Testis (tissue), 3 donors: Measurements from ENCODE around the gene ARHGEF10L. TPM values are rescaled to one million over a fixed set of nuclear protein-coding genes. Genes with fewer than 3 reads are reported as not detected.
"Not testable (repeated sequence)": the region's sequence is repeated elsewhere in the genome, so short reads cannot be mapped to it uniquely, and the experiment has no call there.

Experiments
- DNase-seq: peaks from one replicate; pipeline ENCODE4 v3.0.0-alpha.2; 2019
- H3K27ac ChIP-seq, 2 donors: fragments of 200-600 bp; sonication (generic); one replicate each; pipeline ENCODE4 v1.5.1; 2019
- H3K27me3 ChIP-seq: fragments of 200-600 bp; sonication (generic); one replicate; pipeline ENCODE4 v1.5.1; 2019
- H3K36me3 ChIP-seq: fragments of 200-600 bp; sonication (generic); one replicate; pipeline ENCODE4 v1.5.1; 2017; ENCODE audit warnings: low read depth; ENCODE audit errors: missing control alignments
- H3K4me1 ChIP-seq: fragments of 200-600 bp; sonication (generic); one replicate; pipeline ENCODE4 v1.5.1; 2019
- H3K4me3 ChIP-seq, 2 donors: fragments of 200-600 bp; sonication (generic); one replicate each; pipeline ENCODE4 v1.5.1; 2017 to 2019
- H3K9me3 ChIP-seq: fragments of 200-600 bp; sonication (generic); one replicate; pipeline ENCODE4 v1.5.1; 2017
- POLR2A ChIP-seq: fragments of 450-650 bp; IDR thresholded peaks from one replicate; pipeline ENCODE4 v1.6.1; 2017; ENCODE audit warnings: antibody characterized with exemption, mild to moderate bottlenecking, moderate library complexity
- WGBS, 2 donors: methylation state at CpG; one replicate each; pipeline ENCODE4 v1.1.5; 2018; 5-methylcytosine and 5-hydroxymethylcytosine counted together
- intact Hi-C: fragments of 100-400 bp; cut with DNase I; formaldehyde crosslinking; loops from one replicate; pipeline ENCODE4 v1.15.1; 2023; ENCODE audit warnings: low total_unique reads
- polyA plus RNA-seq: library from polyadenylated mRNA; stranded (reverse); fragments of 350-450 nt; fragmentation: Illumina TruSeq; extraction: RNeasy Lipid Tissue Mini Kit (QIAGEN cat#74804); gene quantifications from one replicate; pipeline ENCODE4 v1.2.3, GENCODE V29; 2014; ENCODE audit warnings: low read depth, low replicate concordance; ENCODE audit not compliant: insufficient read depth
- total RNA-seq, 2 donors: library from RNA; depleted of rRNA; stranded (reverse); fragments of >200 nt; gene quantifications; one replicate each; pipeline ENCODE4 v1.2.3, GENCODE V29; 2016
- TF ChIP-seq, protein P1 (sequence below), 3 experiments: fragments of 450-650 bp in 2 of 3; fragments of 200-600 bp in 1 of 3; sonication (generic) in 1 of 3; IDR thresholded peaks; one replicate each; pipeline ENCODE4 v1.5.1; 2016 to 2019; ENCODE audit warnings: antibody characterized with exemption in 3 of 3, mild to moderate bottlenecking in 2 of 3, moderate library complexity in 1 of 3

The ARHGEF10L gene
- total and polyA plus RNA-seq, 3 donors from 2014 or later: 13.5 to 20.3 (median 18.4) TPM

DNA sequence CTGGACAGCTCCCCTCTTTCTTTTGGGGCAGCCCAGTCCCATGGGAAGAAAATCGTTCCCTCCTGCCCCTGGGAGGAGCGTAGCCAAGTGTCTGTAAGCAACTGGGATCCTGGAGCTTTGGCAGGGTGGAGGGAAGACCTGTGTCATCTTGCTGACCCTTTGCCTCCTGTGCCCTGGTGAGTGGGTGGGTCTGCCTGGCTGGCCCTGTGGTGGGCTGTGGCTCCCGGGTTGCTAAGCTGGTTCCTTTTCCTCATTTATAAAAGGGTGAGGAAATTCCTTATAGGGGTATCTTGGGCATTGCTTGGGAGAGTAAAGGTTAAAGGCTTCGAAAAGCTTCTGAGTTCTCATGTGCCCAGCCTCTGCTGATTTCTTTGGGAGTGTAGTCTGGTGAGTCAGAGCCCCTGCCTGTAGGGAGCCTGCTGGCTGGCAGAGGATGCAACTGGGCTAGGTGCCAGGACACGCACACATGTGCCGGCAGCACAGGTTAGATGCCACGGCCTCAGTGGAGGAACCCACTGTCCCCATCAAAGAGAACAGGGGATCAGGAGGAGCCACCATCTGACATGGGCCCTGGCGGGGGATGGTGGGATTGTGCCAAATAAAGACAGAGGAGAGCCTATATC is 85.2 kb downstream of the ARHGEF10L start:
- H3K4me3 ChIP-seq: no peak overlapping the region
- H3K9me3 ChIP-seq: no peaks in the 10 kb centered on the region
- H3K36me3 ChIP-seq: no peaks in the 10 kb centered on the region
- H3K27ac ChIP-seq: no peak overlapping the region
- intact Hi-C loops: no loop called here
- TF ChIP-seq POLR2A: no peak
- TF ChIP-seq, protein P1, sequence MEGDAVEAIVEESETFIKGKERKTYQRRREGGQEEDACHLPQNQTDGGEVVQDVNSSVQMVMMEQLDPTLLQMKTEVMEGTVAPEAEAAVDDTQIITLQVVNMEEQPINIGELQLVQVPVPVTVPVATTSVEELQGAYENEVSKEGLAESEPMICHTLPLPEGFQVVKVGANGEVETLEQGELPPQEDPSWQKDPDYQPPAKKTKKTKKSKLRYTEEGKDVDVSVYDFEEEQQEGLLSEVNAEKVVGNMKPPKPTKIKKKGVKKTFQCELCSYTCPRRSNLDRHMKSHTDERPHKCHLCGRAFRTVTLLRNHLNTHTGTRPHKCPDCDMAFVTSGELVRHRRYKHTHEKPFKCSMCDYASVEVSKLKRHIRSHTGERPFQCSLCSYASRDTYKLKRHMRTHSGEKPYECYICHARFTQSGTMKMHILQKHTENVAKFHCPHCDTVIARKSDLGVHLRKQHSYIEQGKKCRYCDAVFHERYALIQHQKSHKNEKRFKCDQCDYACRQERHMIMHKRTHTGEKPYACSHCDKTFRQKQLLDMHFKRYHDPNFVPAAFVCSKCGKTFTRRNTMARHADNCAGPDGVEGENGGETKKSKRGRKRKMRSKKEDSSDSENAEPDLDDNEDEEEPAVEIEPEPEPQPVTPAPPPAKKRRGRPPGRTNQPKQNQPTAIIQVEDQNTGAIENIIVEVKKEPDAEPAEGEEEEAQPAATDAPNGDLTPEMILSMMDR (IDR thresholded peaks at IDR 0.05): no peak
- H3K27me3 ChIP-seq: no peaks in the 10 kb centered on the region
- H3K4me1 ChIP-seq: no peaks in the 10 kb centered on the region
- WGBS, 2 donors: 73 to 79% methylated on average over 5 to 8 of the region's 8 CpGs
- DNase-seq: no peak

DNA sequence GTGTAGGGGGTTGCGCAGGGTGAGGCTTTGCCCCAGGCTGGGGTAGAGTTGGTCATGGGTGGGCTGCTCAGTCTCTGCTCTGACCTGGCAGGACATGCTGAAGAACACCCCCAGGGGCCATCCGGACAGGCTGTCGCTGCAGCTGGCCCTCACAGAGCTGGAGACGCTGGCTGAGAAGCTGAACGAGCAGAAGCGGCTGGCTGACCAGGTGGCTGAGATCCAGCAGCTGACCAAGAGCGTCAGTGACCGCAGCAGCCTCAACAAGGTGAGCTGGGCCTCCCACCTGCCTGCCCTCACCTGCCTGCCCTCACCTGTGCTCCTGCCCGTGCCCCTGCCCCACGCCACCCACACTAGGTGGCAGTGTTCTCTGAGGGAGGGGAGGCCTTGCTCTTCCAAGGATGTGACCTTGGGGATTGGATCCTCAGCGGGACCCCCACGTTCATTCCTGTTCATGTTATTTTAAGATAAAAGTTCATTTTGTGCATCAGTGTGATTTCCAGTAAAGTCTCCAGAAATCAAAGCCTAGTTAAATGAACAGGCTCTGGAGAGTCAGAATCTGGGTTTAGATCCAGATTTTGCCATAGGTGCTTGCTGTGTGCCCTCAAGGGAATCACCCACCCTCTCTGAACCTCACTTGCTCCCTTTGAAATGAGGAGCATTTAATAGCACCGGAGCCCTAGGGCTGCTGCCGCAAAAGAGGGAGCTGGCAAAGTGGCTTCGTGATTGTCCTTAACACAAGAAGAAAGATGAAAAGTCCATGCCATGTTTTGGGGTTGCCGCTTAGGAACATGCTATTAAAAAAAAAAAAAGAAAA is 87.9 kb downstream of the ARHGEF10L start:
- H3K27ac ChIP-seq: no peak overlapping the region
- H3K4me1 ChIP-seq: no peaks in the 10 kb centered on the region
- H3K9me3 ChIP-seq: no peaks in the 10 kb centered on the region
- 72 to 83% methylated on average over 9 to 16 of the region's 16 CpGs for WGBS, 2 donors
- H3K36me3 ChIP-seq: no peaks in the 10 kb centered on the region
- H3K4me3 ChIP-seq: no peak overlapping the region
- intact Hi-C loops: no loop called here
- TF ChIP-seq, protein P1 (IDR thresholded peaks at IDR 0.05): no peak
- TF ChIP-seq POLR2A: no peak
- no peak for DNase-seq
- H3K27me3 ChIP-seq: no peaks in the 10 kb centered on the region

GRCh38 chr1:17629046-17629445 is 89.5 kb downstream of the ARHGEF10L start:
- DNase-seq, H3K36me3 ChIP-seq, H3K27me3 ChIP-seq, intact Hi-C loops, H3K4me1 ChIP-seq, H3K9me3 ChIP-seq, H3K4me3 ChIP-seq: not testable (repeated sequence)
- WGBS, 2 donors: 83 to 89% methylated on average over 5 of the region's 5 CpGs
- H3K27ac ChIP-seq: peak overlapping the region in 1 of 2 donors; percentile 11

DNA sequence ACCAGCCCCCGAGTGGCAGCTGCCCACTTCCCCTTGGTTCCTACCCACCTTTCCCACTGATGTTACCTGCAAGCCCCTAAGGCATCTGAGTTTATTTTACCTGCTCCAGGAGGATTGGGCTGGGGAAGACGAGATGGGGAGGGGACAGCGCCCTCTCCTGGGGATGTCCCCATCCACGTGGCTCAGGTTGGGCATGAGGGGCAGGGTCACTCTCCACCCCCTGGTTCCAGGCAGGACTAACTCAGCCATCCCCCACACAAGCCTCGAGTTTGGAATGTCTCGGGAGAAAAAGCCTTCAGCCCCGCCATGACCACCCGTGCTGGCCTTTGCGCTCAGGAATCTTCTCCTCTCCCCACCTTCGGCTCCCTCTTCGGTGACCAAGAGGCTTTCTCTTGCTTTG is 90.0 kb downstream of the ARHGEF10L start:
- intact Hi-C loops: no loop called here
- no peaks in the 10 kb centered on the region for H3K9me3 ChIP-seq
- no peaks in the 10 kb centered on the region for H3K4me1 ChIP-seq
- H3K27me3 ChIP-seq: no peaks in the 10 kb centered on the region
- WGBS, 2 donors: 81 to 88% methylated on average over 9 to 11 of the region's 11 CpGs
- peak overlapping the region in 1 of 2 donors; percentile 11 for H3K27ac ChIP-seq
- DNase-seq: no peak
- H3K4me3 ChIP-seq: no peak overlapping the region
- TF ChIP-seq POLR2A: no peak
- TF ChIP-seq, protein P1 (IDR thresholded peaks at IDR 0.05): no peak
- no peaks in the 10 kb centered on the region for H3K36me3 ChIP-seq

GRCh38 chr1:17630048-17630830 is 90.7 kb downstream of the ARHGEF10L start:
- H3K36me3 ChIP-seq: no peaks in the 10 kb centered on the region
- 83 to 85% methylated on average over 13 to 16 of the region's 16 CpGs for WGBS, 2 donors
- DNase-seq: peak; percentile 30
- intact Hi-C loops: no loop called here
- H3K4me1 ChIP-seq: no peaks in the 10 kb centered on the region
- H3K9me3 ChIP-seq: no peaks in the 10 kb centered on the region
- H3K27ac ChIP-seq: peak overlapping the region in 1 of 2 donors; percentile 12
- no peak for TF ChIP-seq POLR2A
- TF ChIP-seq, protein P1 (IDR thresholded peaks at IDR 0.05): no peak
- H3K27me3 ChIP-seq: no peaks in the 10 kb centered on the region
- H3K4me3 ChIP-seq: no peak overlapping the region
